WERI-Rb-1 (cell line): ENCODE measurements around the gene CIT.

Source experiments
- DNase-seq: peaks from one replicate; pipeline ENCODE4 v3.0.0-alpha.2; 2020
- H3K27ac ChIP-seq: fragments of 250-450 bp; sonication (Bioruptor Pico); 2 replicates; pipeline ENCODE4 v1.5.1; 2020; ENCODE audit warnings: mild to moderate bottlenecking, moderate library complexity
- H3K27me3 ChIP-seq: fragments of 250-450 bp; sonication (Bioruptor Pico); 2 replicates; pipeline ENCODE4 v1.5.1; 2021; ENCODE audit warnings: mild to moderate bottlenecking, low read depth, moderate library complexity; ENCODE audit not compliant: insufficient read depth, severe bottlenecking
- H3K36me3 ChIP-seq: fragments of 250-450 bp; sonication (Bioruptor Pico); 2 replicates; pipeline ENCODE4 v1.5.1; 2020; ENCODE audit warnings: mild to moderate bottlenecking, moderate library complexity
- H3K4me3 ChIP-seq: 2 replicates; pipeline ENCODE4 v1.5.1; 2011; ENCODE audit warnings: low read depth, mild to moderate bottlenecking, control low read depth, low read length
- H3K9me3 ChIP-seq: fragments of 250-450 bp; sonication (Bioruptor Pico); 2 replicates; pipeline ENCODE4 v1.5.1; 2021; ENCODE audit warnings: mild to moderate bottlenecking, moderate library complexity; ENCODE audit not compliant: severe bottlenecking
- CTCF ChIP-seq: IDR thresholded peaks from 2 replicates; pipeline ENCODE4 v1.5.1; 2011; ENCODE audit warnings: low read depth, mild to moderate bottlenecking, control low read depth, inconsistent platforms, low read length

CIT gene

DNA sequence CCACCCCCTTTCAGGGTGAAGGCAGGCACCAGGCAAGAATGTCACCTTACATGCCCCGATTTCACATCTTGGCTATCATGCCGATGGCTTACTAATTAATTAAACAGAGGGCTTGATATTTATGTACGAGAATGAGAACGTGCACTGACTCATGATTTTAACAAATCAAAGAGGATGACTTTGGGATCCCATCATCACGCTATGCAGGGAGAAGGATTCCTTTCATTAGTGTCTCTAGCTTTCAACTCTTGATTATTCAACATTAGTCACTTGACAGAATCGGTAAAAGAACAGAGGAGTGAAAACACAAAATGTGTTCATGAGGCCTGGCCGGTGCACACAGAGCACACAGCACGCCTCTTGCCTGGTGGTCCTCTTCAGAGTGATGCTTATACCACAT lies 128.6 kb downstream of the CIT start:
- peaks cover 6% of the 10 kb centered on the region for H3K9me3 ChIP-seq
- no peak for TF ChIP-seq CTCF
- DNase-seq: no peak
- no peaks in the 10 kb centered on the region for H3K27me3 ChIP-seq
- H3K36me3 ChIP-seq: peaks cover 51% of the 10 kb centered on the region
- H3K27ac ChIP-seq: no peak overlapping the region
- H3K4me3 ChIP-seq: no peak overlapping the region

- Histone ChIP-seq H3K9me3 (peaks cover 6% of the 10 kb centered on the region), H3K36me3 (peaks cover 54% of the 10 kb centered on the region), H3K27ac (no peak overlapping the region), H3K4me3 (no peak overlapping the region), H3K27me3 (no peaks in the 10 kb centered on the region)
- no peak for TF ChIP-seq CTCF
- DNase-seq: no peak
Measured at GRCh38 chr12:119746169-119746568, 131.0 kb downstream of the CIT start.

GRCh38 chr12:119744900-119745606 lies 132.1 kb downstream of the CIT start:
- no peak for DNase-seq
- TF ChIP-seq CTCF: no peak
- Histone ChIP-seq H3K27ac (no peak overlapping the region), H3K4me3 (no peak overlapping the region), H3K36me3 (peaks cover 43% of the 10 kb centered on the region), H3K9me3 (peaks cover 6% of the 10 kb centered on the region), H3K27me3 (no peaks in the 10 kb centered on the region)

DNA sequence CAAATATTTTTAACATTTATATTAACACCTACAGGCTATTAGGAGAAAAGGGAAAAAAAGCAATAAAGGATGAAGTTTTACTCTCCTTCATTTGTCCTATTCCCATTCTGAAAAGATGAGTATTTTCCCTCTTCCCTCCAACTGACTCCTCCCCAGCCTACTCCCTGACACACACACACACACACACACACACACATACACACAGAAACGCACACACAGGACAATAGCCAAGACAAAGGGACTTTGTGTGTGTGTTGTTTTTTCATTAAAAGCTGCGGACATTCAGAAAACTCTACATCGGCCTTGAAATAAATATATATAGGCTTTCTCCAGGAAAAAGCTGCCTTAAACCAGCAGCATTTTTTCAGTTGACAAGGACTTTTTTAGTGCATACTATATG lies 134.4 kb downstream of the CIT start:
- Histone ChIP-seq H3K9me3 (peaks cover 6% of the 10 kb centered on the region), H3K27me3 (no peaks in the 10 kb centered on the region), H3K4me3 (no peak overlapping the region), H3K36me3 (peaks cover 41% of the 10 kb centered on the region), H3K27ac (no peak overlapping the region)
- TF ChIP-seq CTCF: no peak
- no peak for DNase-seq

- Histone ChIP-seq H3K4me3 (no peak overlapping the region), H3K27ac (no peak overlapping the region), H3K36me3 (peaks cover 31% of the 10 kb centered on the region), H3K27me3 (no peaks in the 10 kb centered on the region), H3K9me3 (peaks cover 6% of the 10 kb centered on the region)
- TF ChIP-seq CTCF: no peak
- no peak for DNase-seq
Measured at GRCh38 chr12:119740830-119741229, 136.3 kb downstream of the CIT start.

DNA sequence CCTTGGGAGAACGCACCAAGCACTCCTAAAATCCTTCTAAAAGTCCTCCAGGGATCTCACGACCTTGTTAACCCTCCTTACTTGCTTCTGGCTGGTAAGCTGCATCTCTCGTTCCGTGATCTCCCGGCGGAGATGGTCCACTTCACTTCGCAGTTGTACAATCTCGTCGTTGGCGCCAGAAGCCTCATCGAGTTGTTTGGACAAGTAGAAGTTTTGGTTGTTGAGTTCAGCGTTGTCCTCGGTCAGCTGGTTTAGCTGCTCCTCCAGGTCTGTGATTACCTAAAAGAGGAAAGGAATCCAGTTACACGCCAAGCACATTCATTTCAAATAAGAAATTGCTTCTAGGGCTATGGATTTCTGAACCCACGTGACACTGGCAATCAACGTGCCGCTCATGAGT lies 142.0 kb downstream of the CIT start:
- H3K27me3 ChIP-seq: no peaks in the 10 kb centered on the region
- no peaks in the 10 kb centered on the region for H3K9me3 ChIP-seq
- no peak overlapping the region for H3K4me3 ChIP-seq
- no peak for TF ChIP-seq CTCF
- no peak for DNase-seq
- H3K36me3 ChIP-seq: peaks cover 44% of the 10 kb centered on the region
- no peak overlapping the region for H3K27ac ChIP-seq
